Activated CD4-positive, alpha-beta T cell treated with anti-CD3 and anti-CD28 coated beads for 36 hours (primary cell): Measurements from ENCODE around the gene EMCN. TPM values are rescaled to one million over a fixed set of nuclear protein-coding genes. Genes with fewer than 3 reads are reported as not detected.

ENCODE experiments used
- ATAC-seq: fragments of 200-7000 bp; cut with Tn5 transposase; one replicate; pipeline ENCODE4 v1.10.0; 2021; ENCODE audit warnings: mild to moderate bottlenecking, moderate library complexity
- CTCF ChIA-PET: fragments of 350-600 bp; sonication (Branson Sonifier 250); formaldehyde crosslinking; loops from one replicate; lab custom pipeline; 2021; ENCODE audit warnings: antibody characterized with exemption; lab: Charles Lee
- POLR2A ChIA-PET: fragments of 350-600 bp; sonication (Branson Sonifier 250); formaldehyde crosslinking; loops from one replicate; lab custom pipeline; 2021; ENCODE audit warnings: antibody characterized with exemption, inconsistent platforms; lab: Charles Lee
- DNase-seq: peaks from one replicate; pipeline ENCODE4 v3.0.0-alpha.2; 2020
- H3K27ac Mint-ChIP-seq: one replicate; pipeline ENCODE4 v1.8.0; 2021; ENCODE audit warnings: mixed read lengths
- H3K27me3 Mint-ChIP-seq: one replicate; pipeline ENCODE4 v1.8.0; 2021; ENCODE audit warnings: mixed read lengths
- H3K36me3 Mint-ChIP-seq: one replicate; pipeline ENCODE4 v1.8.0; 2021; ENCODE audit warnings: low read depth, mixed read lengths
- H3K4me1 Mint-ChIP-seq: one replicate; pipeline ENCODE4 v1.8.0; 2021; ENCODE audit warnings: mixed read lengths
- H3K4me3 Mint-ChIP-seq: one replicate; pipeline ENCODE4 v1.8.0; 2021; ENCODE audit warnings: mild to moderate bottlenecking, moderate library complexity, mixed read lengths
- H3K9me3 Mint-ChIP-seq: one replicate; pipeline ENCODE4 v1.8.0; 2021; ENCODE audit warnings: low read depth, mixed read lengths
- intact Hi-C, 2 experiments: fragments of 100-400 bp; cut with DNase I in 1 of 2; cut with micrococcal nuclease in 1 of 2; formaldehyde crosslinking; loops; one replicate each; pipeline versions ENCODE4 v1.14.2 to v1.15.1; 2022 to 2024; cut with DNase I, micrococcal nuclease
- total RNA-seq, 2 experiments: library from RNA; stranded (reverse); gene quantifications; one replicate each; pipeline ENCODE4 v1.2.3, GENCODE V29; 2021

Gene EMCN
- total RNA-seq, 2 experiments from 2014 or later, result not detected

DNA sequence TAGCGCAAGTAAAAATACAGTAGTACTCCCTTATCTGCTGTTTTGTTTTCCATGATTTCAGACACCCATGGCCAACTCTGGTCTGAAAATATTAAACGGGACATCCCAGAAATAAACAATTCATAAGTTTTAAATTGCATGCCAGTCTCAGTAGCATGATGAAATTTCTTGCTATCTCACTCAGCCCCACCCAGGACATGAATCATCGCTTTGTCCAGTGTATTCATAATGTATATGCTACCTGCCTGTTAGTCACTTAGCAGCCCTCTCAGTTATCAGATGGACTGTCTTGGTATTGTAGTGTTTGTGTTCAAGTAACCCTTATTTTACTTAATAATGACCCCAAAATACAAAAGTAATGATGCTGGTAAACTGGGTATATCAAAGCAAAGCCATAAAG, 169.3 kb downstream of the EMCN start:
- no peaks in the 10 kb centered on the region for H3K4me1 Mint-ChIP-seq
- no peaks in the 10 kb centered on the region for H3K36me3 Mint-ChIP-seq
- ChIA-PET POLR2A (no interaction called here), CTCF (no interaction called here)
- peaks cover 5% of the 10 kb centered on the region for H3K9me3 Mint-ChIP-seq
- DNase-seq (peak; percentile 10), ATAC-seq (no peak)
- H3K27me3 Mint-ChIP-seq, result no peaks in the 10 kb centered on the region
- intact Hi-C loops, result no loop called here
- H3K27ac Mint-ChIP-seq, result no peak overlapping the region
- H3K4me3 Mint-ChIP-seq, result no peak overlapping the region

GRCh38 chr4:100347241-100347640, 170.6 kb downstream of the EMCN start:
- no peak for ATAC-seq
- ChIA-PET POLR2A (no interaction called here), CTCF (interaction anchor here (0.6 kb wide), 1 partner anchor 1564 kb away, joined by 3 read pairs; no protein-coding TSS in a partner anchor)
- H3K4me3 Mint-ChIP-seq, result no peak overlapping the region
- DNase-seq, result no peak
- H3K27me3 Mint-ChIP-seq, result no peaks in the 10 kb centered on the region
- H3K9me3 Mint-ChIP-seq, result peaks cover 4% of the 10 kb centered on the region
- intact Hi-C loops, result no loop called here
- no peak overlapping the region for H3K27ac Mint-ChIP-seq
- H3K36me3 Mint-ChIP-seq, result no peaks in the 10 kb centered on the region
- H3K4me1 Mint-ChIP-seq, result no peaks in the 10 kb centered on the region

GRCh38 chr4:100345585-100345984, 172.2 kb downstream of the EMCN start:
- intact Hi-C loops, result no loop called here
- Mint-ChIP-seq H3K27me3 (no peaks in the 10 kb centered on the region), H3K27ac (no peak overlapping the region), H3K9me3 (no peaks in the 10 kb centered on the region), H3K36me3 (no peaks in the 10 kb centered on the region), H3K4me1 (no peaks in the 10 kb centered on the region), H3K4me3 (no peak overlapping the region)
- ChIA-PET CTCF (no interaction called here), POLR2A (interaction anchor here (0.6 kb wide), 1 partner anchor 571 kb away, joined by 3 read pairs; no protein-coding TSS in a partner anchor)
- no peak for DNase-seq
- ATAC-seq, result no peak
